ENCODE results near the gene RABEP1.

RABEP1 gene

GRCh38 chr17:5364696-5365095 is 82.6 kb downstream of the RABEP1 start:
- DNase-seq: no peak

- DNase-seq: no peak
These were observed 83.7 kb downstream of the RABEP1 start for GRCh38 chr17:5365831-5366230.

DNA sequence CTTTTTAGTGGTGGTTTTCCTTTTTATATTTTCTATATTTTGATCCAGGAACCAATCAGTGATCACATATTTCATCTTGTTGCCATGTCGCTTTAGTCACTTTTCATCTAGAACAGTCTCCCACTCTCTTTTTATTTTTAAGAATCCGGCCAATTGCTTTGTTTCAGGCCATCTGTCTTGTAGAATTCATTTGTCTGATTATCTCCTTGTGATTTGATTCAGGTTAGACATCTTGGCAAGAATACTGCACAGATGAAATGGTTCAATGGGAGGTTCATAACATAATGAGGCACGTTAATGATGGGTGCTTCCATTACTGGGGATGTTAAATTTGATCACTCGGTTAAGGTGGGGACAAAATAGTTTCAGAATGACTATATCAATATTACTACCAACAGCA is 88.3 kb downstream of the RABEP1 start:
- DNase-seq: no peak

GRCh38 chr17:5373112-5373511 is 91.0 kb downstream of the RABEP1 start:
- DNase-seq: no peak

DNA sequence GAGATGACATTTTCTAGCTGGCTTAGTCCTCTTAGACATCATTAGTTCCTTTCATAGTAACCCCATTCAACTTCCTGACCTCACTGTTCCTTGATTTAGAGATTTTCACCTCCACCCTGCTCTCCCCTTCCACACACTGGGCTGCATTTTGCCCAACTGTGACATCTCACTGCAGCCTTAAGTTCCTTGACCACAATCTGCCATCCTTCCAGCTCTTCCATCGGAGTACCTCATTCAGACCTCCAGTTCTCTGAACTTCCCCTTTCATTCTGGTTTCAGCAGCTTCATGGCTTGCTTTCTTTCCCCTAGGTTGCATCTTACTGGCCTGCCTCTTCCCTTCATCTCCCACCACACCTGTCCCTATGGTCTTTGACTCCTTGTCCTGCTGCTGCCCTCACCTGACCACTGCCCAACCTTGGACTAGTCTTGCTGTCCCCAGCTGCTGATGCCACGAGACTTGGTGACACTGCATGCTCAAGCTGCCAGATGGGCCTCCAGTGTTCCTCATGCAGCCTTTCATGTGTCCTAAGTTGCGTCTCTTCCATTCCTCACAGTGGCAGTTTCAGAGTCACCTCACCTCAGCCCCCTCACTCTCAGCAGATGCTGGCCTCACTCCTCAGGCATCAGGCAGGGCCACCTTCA is 96.6 kb downstream of the RABEP1 start:
- DNase-seq: no peak

DNA sequence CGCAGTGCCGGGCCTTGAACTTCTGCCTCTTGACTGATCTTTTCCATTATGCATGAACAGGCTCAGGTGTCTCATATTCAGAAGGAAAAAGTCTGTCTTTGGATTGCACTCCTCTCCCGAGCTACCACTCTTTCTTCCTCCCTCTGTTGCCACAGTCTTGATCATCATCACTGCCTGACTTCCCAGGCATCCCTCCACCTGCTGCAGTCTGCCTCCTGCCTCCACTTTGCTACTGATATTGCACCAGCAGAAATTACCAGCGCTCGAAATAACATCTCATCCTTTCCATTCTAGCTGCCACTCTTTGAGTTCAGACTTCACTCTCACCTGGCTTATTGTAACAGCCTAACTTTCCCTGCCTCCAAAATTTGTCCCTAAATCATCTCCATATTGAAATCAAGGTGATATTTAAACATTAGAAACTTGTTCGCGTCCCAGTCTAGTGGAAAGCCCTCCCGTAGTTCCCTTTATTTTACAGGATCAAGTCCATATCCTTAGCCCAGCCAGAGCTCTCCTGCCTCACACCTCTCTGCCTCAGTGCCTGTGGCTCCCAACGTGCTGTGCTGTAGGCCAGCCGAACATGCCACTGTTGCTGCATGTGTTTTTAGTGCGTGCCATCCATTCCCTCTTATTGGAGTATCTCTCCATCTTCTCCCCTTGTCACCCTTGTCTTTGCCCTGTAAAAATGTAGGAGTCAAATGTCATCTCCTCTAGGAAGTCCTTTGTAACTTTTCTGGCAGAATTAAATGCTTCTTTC is 97.4 kb downstream of the RABEP1 start:
- no peak for DNase-seq

GRCh38 chr17:5380491-5381135 is 98.5 kb downstream of the RABEP1 start:
- DNase-seq: no peak

DNA sequence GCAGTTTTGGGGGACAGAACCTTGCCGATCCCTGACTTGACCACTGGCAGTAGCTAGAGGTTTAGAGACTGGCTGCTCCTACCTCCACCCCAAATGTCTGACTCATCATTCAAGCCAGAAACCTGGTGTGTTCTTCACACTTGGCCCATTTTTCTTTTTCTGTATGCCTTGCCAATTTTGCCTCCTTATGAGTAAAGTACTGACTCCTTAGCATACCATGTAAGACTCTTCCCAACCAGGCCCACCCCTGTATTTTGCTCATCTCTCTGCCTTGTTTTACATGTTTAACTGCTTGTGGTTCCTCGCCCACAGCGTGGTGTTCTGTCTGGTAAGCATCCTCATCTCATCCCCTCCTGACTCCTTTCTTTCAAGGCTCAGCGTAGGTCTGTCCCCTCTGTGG is 99.5 kb downstream of the RABEP1 start:
- no peak for DNase-seq

DNA sequence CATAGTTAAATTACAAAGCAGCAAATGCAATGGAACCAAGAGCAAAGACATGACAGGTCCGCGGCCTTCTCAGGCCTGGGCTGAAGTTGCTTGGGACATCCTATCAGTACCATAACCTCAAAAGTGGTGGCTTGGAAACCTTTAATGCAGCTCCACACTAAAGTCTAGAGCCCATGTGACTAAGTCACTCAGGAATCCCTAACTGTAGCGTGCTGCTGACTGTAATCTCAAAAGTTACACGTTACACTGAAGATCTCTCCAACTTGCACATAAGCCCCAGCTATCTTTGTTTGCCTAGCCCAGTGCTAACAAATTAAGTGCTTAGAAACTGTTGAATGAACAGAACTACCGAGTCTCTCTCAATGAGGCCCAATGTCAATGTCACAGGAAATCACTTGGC is 109.6 kb downstream of the RABEP1 start:
- DNase-seq: no peak

DNA sequence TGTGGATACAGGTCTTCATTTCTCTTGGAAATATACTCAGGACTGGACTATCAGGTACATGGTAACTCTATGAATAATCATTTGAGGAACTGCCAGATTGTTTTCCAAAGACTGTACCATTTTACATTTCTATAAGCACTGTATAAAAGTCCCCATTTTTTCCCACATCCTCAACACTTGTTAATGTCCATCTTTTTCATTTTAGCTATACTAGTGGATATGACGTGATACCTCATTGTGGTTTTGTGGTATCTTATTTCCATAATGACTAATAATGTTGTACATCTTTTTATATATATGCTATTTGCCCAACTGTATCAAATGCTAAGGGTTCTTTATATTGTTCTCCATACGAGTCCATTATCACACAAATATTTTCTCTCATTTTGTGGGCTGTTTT is 114.5 kb downstream of the RABEP1 start:
- no peak for DNase-seq

- no peak for DNase-seq
These were observed 117.7 kb downstream of the RABEP1 start for GRCh38 chr17:5399767-5400166.

- DNase-seq: no peak
These were observed 123.3 kb downstream of the RABEP1 start for GRCh38 chr17:5405400-5405799.

- no peak for DNase-seq
These were observed 126.1 kb downstream of the RABEP1 start for GRCh38 chr17:5408186-5408585.

DNA sequence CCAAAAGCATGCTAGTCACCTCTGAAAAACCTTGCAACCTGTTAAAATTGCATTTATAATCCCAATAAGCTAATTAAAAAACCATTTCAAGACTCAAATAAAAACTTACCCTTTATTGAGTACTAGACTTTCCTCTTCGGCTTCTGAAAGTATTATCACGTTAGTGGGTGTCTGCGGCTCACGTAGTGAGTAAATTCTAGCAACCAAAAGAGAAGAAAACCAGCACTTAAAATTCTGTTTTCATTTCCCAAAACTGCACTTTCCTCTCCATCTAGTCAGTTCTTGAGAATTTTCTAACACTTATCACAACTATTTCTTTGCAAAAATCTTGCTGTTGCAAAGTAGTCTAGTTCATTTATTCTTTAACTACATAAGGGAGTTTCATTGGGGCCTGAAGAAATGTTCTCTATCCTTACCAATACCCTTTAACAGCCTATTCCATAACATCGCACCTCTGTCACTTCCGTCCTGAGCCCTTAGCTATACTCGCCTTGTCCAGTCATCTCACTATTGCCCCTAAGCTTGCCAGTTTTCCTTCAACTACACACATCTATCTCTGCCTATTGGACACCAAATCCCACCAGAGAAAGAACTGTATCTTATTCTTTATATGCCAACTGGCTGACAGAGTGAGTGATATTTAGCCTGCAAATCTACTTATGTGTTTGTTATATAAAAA is 128.6 kb downstream of the RABEP1 start:
- no peak for DNase-seq

- no peak for DNase-seq
These were observed 131.6 kb downstream of the RABEP1 start for GRCh38 chr17:5413682-5414081.

GRCh38 chr17:5416901-5417300 is 134.8 kb downstream of the RABEP1 start:
- no peak for DNase-seq

GRCh38 chr17:5418858-5419355 is 136.8 kb downstream of the RABEP1 start:
- peak; percentile 62 for DNase-seq

- DNase-seq: peak; percentile 93
These were observed 137.4 kb downstream of the RABEP1 start, which contains the start of gene NUP88 for GRCh38 chr17:5419356-5419958. Gene NUP88, minus strand, starts transcription at chr17:5419662. Its CDS starts 12 bp downstream, at chr17:5419650.

- DNase-seq: peak; percentile 85
These were observed 138.0 kb downstream of the RABEP1 start, which contains the start of gene RPAIN for GRCh38 chr17:5419959-5420653. Gene RPAIN, plus strand, starts transcription at chr17:5420182. Its CDS starts 29 bp downstream, at chr17:5420211.

DNA sequence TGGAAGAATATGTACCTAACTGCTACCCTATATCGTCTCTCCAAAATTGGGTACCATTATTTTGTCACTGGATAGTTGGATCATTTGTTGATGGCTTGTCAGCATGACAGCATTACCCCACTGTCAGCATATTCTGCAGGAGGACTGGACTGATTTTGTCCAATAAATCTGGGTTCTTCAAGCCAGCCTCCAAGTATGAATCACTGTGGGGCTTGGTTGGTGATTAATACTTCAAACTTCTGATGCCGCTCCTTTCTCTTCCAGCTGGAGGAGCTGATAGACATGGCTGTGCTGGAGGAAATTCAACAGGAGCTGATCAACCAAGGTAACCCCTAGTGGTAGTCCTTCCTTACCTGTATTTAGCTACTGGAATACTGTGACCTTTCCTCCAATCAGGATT is 140.4 kb downstream of the RABEP1 start:
- no peak for DNase-seq

- no peak for DNase-seq
These were observed 142.8 kb downstream of the RABEP1 start for GRCh38 chr17:5424909-5425308.

- no peak for DNase-seq
These were observed 143.7 kb downstream of the RABEP1 start for GRCh38 chr17:5425826-5426225.

All from effector CD4-positive, alpha-beta T cell (primary cell).